WTC11 (cell line): ENCODE results near the gene S1PR1.

Source experiments
- ATF3 ChIP-seq: sonication (generic); formaldehyde crosslinking; conservative IDR thresholded peaks from 2 replicates; pipeline ENCODE4 v1.8.1; 2022; ENCODE audit warnings: mild to moderate bottlenecking, missing genetic modification reagents
- CTCF ChIP-seq: fragments of 200-600 bp; IDR thresholded peaks from 2 replicates; pipeline ENCODE4 v1.8.0; 2022; ENCODE audit warnings: antibody characterized with exemption
- ESRRA ChIP-seq: sonication (generic); formaldehyde crosslinking; IDR thresholded peaks from 2 replicates; pipeline ENCODE4 v1.8.1; 2022; ENCODE audit warnings: mild to moderate bottlenecking, missing genetic modification reagents, borderline replicate concordance
- HMGXB4 ChIP-seq: sonication (generic); formaldehyde crosslinking; IDR thresholded peaks from 2 replicates; pipeline ENCODE4 v1.8.1; 2023; ENCODE audit warnings: mild to moderate bottlenecking, moderate library complexity, missing genetic modification reagents
- JAZF1 ChIP-seq: fragments of 250-450 bp; sonication (Bioruptor Pico); IDR thresholded peaks from 2 replicates; pipeline ENCODE4 v1.9.0; 2021; ENCODE audit warnings: moderate library complexity, mild to moderate bottlenecking, inconsistent platforms
- NFE2L1 ChIP-seq: sonication (generic); formaldehyde crosslinking; IDR thresholded peaks from 2 replicates; pipeline ENCODE4 v1.8.1; 2023; ENCODE audit warnings: missing genetic modification reagents
- PRDM15 ChIP-seq: sonication (generic); formaldehyde crosslinking; IDR thresholded peaks from 2 replicates; pipeline ENCODE4 v1.8.0; 2022; ENCODE audit warnings: missing genetic modification reagents
- SP1 ChIP-seq: sonication (generic); formaldehyde crosslinking; conservative IDR thresholded peaks from 2 replicates; pipeline ENCODE4 v1.8.1; 2022; ENCODE audit warnings: missing genetic modification reagents
- TEAD1 ChIP-seq: sonication (generic); formaldehyde crosslinking; IDR thresholded peaks from 2 replicates; pipeline ENCODE4 v1.8.0; 2022; ENCODE audit warnings: mild to moderate bottlenecking, missing genetic modification reagents
- ZNF121 ChIP-seq: sonication (generic); formaldehyde crosslinking; IDR thresholded peaks from 2 replicates; pipeline ENCODE4 v1.8.0; 2023; ENCODE audit warnings: missing genetic modification reagents
- ZNF425 ChIP-seq: fragments of 250-450 bp; sonication (Bioruptor Pico); conservative IDR thresholded peaks from 2 replicates; pipeline ENCODE4 v1.9.0; 2021; ENCODE audit warnings: mild to moderate bottlenecking

GRCh38 chr1:101239095-101240040 is 2.5 kb downstream of the S1PR1 start:
- TF ChIP-seq CTCF (0 out of 2 replicates have a peak, but pooled peaks have one; percentile 8), SP1 (CRISPR knock-in tag) (no peak), NFE2L1 (no peak), ESRRA (CRISPR knock-in tag) (no peak), PRDM15 (no peak), JAZF1 (CRISPR knock-in tag) (no peak), HMGXB4 (0 out of 2 replicates have a peak, but pooled peaks have one; percentile 41), TEAD1 (CRISPR knock-in tag) (no peak), ZNF425 (CRISPR knock-in tag) (no peak), ZNF121 (CRISPR knock-in tag) (no peak), ATF3 (no peak)
